GM12873 (cell line): ENCODE results near the gene RCSD1.

Experiments
- TF ChIP-seq, protein P1 (sequence below): IDR thresholded peaks from 2 replicates; pipeline ENCODE4 v1.5.1; 2012; ENCODE audit warnings: low read depth, mild to moderate bottlenecking, moderate library complexity, low read length, control low read depth; ENCODE audit not compliant: insufficient read depth; ENCODE audit errors: missing control alignments

RCSD1 gene

DNA sequence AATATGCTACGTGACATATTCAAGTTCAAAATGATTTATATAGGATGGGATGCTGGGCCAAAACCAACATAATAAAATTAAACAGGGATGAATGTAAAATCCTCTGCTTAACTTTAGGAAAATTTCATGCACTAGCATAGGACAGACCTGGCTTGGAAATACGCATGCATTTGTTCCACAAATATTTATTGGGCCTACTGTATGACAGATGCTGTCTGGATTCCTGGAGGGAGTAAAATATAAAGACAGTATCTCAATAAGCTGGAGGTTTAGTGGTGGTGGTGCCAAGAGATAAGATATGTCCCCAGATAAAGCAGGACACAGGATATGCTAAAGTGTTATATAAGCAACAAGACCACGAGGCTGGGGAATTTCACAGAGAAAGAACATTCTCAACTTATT is 15.1 kb downstream of the RCSD1 start:
- TF ChIP-seq, protein P1, sequence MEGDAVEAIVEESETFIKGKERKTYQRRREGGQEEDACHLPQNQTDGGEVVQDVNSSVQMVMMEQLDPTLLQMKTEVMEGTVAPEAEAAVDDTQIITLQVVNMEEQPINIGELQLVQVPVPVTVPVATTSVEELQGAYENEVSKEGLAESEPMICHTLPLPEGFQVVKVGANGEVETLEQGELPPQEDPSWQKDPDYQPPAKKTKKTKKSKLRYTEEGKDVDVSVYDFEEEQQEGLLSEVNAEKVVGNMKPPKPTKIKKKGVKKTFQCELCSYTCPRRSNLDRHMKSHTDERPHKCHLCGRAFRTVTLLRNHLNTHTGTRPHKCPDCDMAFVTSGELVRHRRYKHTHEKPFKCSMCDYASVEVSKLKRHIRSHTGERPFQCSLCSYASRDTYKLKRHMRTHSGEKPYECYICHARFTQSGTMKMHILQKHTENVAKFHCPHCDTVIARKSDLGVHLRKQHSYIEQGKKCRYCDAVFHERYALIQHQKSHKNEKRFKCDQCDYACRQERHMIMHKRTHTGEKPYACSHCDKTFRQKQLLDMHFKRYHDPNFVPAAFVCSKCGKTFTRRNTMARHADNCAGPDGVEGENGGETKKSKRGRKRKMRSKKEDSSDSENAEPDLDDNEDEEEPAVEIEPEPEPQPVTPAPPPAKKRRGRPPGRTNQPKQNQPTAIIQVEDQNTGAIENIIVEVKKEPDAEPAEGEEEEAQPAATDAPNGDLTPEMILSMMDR: no peak

DNA sequence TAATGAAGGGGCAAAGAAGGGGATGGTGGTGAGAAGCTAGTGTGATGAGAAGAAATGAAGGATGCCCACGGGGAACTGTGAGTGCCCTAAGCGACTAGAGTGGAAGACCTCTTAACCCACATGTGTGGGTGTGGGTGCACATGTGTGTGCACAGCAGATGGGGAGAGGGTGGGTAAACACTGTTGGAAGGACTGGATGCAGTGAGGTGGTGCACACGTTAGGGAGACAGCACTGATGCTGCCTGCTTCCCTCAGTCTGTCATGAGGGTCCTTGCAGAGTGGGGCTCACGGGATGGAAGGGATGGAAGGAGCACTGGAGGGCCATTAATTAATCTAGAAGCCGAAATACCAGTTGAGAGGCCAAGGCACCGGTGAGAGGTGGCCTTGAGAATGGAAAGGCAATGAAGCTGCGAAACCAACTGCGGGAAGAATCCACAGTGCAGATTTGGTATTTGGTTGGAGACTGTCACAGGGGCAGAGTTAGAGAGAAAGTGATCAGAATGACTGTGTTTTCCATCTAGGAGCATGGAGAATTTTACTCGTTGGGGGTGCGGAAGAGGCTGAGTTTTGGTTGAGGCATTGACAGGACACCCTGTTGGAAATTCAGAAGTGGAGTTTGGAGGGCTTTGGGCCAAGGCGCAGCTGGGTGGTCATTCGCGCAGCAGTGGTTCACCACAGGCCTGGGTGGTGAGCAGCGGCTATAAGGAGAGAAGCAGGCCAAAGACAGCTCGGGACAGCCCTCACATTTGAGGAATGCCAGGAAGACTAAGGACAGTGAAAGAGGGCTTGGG is 15.8 kb downstream of the RCSD1 start:
- TF ChIP-seq, protein P1: no peak

DNA sequence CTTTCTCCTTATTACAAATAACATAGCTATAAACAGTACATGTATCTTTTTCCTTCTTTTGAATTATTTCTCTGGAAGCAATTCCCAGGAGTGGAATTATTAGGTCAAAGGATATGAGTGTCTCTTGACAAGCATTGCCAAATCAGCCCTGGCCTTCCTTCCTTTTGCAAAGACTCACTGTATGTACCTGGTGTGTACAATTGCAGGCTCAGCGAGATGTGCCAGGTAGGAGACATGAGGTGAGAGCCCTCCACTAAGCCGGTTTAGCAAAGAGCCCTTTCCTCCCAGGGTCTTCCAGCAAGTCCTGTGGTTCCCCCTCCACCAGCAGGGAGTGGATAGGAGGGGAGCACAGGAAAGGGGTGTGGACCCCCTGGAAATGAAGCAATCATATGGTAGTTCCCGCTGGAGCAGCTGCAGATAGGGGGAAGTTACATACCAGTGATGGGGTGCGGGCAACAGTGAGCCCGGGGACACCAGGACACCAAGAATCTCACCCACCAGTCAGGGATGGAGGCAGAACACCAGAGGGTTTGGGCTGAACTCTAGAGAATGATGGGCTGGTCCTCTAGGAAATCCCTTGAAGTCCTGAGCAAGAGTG is 18.3 kb downstream of the RCSD1 start:
- TF ChIP-seq, protein P1: no peak

DNA sequence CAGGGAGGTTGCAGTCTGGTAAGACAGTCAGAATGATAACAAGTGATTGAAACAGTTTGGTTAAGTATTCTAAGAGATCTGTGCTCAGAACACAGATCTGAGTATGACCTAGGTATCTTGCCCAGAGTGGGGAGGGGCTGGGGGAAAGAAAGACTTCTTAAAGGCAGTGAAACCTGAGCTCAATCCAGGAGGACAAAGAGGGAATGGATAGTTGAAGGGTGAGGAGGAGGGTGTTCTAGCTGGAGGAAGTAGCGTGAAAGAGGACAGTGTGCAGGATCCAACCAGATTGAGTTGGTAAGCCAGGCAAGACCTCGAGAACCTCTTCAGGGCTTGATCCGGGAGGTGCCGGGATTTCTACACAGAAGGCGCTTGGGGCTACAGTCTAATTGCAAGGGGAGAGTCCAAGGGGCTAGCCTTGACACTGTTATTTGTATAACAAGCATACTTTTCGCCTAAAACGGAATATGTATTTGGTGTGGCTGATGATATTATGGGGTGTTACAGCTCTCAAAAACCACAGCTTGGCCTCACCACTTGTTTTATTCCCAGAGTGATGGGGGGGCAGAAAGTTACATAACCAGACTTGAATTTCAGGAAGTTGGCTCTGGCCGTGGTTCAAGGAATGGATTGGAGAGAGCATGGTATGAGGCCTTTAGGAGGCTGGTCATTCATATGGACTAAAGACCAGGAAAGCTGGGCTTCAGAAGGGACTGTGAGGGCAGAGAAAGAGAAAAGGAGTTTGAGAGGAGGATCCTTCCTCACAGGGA is 19.1 kb downstream of the RCSD1 start:
- TF ChIP-seq, protein P1: no peak

DNA sequence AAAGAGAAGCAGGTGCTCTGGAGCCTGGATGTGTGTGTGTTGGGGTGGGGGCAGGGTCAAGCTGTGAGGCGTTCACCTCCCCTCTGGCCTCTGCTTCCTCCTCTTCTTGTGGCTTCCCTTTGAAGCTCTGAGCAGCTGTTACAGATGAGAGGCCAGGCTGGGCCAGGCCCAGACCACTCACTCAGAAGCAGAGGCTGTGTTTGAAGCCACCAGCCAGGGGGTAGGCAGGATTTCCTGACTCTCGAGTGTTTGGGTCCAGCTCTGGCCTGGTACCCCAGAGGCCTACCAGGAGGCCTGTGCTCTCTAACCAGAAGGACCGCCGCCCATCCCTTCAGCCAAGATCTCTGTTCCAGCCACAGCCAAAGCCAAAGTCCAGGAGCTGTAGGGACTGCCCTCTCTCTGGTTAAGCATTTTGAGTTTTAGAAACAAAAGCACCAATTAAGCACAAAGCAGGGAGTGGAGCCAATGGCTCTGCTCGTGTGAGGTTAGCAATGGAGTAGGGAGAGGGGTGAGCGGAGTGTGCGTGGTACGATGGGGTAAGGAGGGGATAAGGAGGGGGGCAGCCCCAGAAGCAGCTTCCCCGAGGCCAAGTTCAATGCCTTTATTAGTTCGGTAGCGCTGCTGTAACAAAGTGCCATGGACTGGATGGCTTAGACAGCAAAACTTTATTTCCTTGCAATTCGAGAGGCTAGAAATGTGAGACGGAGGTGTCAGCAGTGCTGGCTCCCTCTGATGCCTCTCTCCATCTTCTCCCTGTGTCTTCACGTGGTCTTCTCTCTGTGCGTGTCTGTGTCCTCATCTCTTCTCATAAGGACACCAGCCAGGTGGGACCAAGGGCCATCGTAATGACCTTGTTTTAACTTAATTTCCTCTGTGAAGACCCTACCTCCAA is 20.5 kb downstream of the RCSD1 start:
- TF ChIP-seq, protein P1: no peak

DNA sequence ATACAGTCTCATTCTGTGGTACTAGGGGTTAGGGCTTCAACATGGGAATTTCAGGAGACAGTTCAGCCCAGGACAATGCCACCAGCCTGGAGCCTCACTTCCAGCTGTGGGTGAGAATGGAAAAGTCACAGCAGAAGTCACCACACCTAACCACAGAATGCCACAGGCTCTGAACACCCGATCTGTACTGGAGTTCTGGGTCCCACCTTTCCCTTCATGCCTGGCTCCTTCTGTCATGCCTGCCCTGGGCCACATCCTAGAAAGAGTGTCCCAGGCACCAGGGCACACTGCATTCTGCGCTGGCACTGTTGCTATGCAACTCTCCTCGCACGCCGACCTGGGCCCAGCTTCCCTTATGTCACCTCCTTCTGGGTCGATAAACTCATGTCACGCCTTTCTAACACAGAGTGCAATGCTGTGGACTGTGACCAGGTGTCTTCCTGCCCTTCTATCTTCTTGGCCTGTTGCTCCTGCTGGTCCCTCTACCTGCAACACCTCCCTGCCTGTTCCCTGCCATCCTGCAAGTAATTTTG is 21.2 kb downstream of the RCSD1 start:
- TF ChIP-seq, protein P1: no peak
